GM18507 (cell line): ENCODE measurements around the gene ZNF500.
"Not testable (repeated sequence)": the region's sequence is repeated elsewhere in the genome, so short reads cannot be mapped to it uniquely, and the experiment has no call there.

Source experiments
- DNase-seq: peaks from one replicate; pipeline ENCODE4 v3.0.0; 2011; ENCODE audit warnings: low read depth; ENCODE audit not compliant: insufficient read length; ENCODE audit errors: extremely low spot score
- FAIRE-seq: peaks from 2 replicates; lab custom pipeline; 2011; peaks lifted over from hg19 to GRCh38; lab: Jason Lieb, UNC

ZNF500 gene

DNA sequence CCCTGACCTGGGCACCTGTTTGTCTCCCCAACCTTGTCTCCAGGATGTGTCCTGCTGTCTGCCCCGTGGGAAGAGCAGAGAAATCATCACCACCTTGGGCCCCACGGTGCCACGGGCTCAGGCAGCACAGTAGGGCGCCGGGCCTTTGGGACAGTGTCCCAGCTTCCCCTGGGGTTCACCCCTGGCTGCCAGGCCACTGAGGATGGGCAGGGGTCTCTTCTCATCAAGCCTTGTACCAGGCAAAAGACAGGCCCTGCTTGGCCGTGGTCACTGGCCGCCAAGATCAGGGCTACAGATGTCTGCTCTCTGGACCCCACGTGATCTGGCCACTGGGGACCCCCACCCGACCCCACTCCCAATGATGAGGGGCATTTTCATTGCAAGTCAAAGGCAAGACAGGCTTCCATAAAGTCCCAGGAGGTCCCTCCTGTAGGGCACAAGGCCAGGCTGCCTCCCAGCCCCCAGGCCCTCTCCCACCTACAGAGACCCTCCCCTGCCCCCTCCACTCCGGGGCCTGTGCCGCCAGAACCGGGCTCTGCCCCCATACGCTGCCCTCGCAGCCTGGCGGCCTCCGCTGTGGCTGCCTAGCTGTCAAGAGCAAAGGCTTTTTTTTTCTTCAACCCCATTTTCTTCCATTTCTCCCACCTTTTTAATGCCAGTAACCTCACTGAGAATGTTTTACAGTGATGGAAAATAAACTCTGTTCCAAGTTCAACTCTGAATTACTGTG is 18.1 kb downstream of the ZNF500 start:
- DNase-seq (no peak), FAIRE-seq (no peak)

- no peak for DNase-seq
- FAIRE-seq = no peak
Observed at GRCh38 chr16:4747906-4748681, 18.9 kb downstream of the ZNF500 start.

DNA sequence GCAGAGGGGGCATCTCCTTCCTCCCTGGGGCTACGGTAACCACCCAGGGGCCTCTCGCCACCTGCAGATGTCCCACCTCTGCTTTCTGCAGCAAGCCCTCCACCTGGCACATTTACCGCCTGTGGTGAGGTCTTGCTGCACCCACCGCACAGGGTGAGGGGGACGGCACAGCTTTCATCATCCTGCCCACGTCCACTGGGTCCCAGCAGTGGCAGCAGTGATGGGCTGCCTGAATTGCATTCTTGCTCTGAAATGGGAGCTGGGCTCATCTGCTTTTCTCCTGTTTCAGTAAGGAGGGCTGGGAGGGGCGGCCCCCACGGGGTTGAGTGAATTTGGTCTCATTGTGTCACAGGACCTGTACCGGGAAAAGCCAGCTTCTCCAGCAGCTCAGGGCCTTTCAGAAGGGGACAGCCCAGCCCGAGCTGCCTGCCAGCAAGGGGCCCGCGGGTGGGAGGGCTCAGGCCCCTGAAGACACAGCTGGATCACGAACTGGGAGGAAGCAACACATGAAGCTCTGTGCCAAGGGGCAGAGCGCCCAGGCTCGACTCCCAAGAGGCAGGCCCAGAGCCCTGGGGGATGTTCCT is 19.9 kb downstream of the ZNF500 start:
- DNase-seq (no peak), FAIRE-seq (no peak)

- no peak for FAIRE-seq
- no peak for DNase-seq
Observed at GRCh38 chr16:4746215-4746614, 20.7 kb downstream of the ZNF500 start.

GRCh38 chr16:4745274-4745569 is 21.7 kb downstream of the ZNF500 start:
- FAIRE-seq = no peak
- DNase-seq = no peak

DNA sequence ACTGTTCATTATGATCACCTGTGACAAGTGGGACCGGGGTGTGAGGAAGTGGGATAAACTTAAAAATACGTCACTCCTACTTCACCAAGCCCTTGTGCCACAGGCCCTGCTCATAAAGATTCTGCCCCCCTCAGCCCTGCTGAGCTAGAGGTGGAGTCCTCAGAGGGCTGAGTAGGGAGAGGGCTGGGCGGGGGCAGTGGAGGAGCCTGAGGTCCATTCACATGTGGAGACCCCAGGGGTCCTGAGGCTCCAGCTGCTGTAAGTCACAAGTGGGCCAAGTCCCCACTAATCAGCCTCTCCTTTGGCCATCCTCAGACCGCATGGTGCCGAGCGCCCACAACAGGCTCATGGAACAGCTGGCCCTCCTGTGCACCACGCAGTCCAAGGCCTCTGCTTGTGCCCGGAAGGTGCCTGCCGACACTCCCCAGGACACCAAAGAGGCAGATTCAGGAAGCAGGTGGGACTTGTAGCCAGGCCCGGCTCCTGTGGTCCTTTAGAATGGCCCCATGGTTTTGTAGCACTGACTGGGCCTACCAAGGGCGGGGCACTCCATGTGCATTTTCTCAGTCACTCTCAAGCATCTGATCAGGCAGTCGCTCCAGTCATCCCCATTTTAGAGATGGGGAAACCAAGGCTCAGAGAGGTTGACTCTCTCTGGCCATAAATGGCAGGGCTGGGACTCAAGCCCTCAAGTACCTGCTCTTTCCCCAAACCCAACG is 22.2 kb downstream of the ZNF500 start:
- no peak for DNase-seq
- FAIRE-seq = no peak

DNA sequence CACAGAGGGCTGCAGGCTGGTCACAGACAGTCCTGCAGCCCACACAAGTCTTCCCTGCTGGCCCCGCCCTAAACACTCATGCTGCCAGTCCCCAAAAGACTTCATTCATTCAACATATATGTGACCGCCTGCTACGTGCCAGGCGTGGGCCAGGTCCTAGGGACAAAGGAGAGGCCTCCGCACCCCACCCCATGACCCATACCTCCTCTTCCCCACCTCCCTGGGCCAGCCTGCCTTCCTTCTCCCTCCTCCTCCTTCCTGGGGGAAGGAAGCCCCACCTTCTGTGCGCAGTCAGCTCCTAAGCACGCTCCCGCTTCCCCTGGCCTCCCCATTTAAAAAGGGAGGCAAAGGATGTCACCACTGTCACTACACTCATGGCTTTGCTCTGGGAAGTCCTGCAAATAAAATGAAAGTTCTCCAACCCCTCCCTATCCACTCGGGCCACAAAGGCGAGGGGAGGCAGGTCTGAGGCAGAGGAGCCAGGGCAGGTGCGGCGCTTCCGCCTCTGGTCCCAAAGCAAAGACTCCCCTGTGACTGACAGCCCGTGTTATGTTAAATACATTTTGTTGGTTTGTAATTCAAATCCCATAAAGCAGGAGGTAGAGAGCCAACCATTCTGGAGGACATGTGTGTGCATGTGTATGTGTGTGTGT is 23.6 kb downstream of the ZNF500 start:
- no peak for FAIRE-seq

GRCh38 chr16:4738370-4738769 is 28.6 kb downstream of the ZNF500 start:
- not testable (repeated sequence) for DNase-seq, FAIRE-seq

More for the DNA sequence above, 23.6 kb downstream of the ZNF500 start:
- no peak for DNase-seq

- DNase-seq = no peak
- FAIRE-seq = no peak
Observed at GRCh38 chr16:4737545-4737944, 29.4 kb downstream of the ZNF500 start.

DNA sequence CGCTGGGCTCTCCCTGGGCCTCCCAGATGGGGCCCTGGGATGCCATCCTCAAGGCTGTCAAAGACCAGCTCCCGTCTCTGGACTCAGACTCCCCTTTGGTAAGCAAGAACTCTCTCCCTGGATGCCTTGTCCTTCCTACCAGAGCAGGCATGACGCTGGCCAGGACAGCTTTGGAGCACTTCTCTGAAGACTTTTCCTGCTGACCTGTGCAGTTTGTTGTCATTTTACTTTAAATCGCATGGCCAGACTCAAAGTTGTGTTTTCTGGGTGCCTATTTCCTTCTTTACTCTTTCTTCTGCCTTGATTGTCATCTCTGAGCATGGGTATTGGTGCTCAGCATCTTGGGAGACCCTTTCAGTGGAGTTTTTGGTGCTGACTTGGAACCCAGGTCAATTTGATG is 30.4 kb downstream of the ZNF500 start:
- no peak for DNase-seq
- FAIRE-seq = no peak

GRCh38 chr16:4734730-4735535 is 32.0 kb downstream of the ZNF500 start:
- FAIRE-seq (peak; percentile 87), DNase-seq (peak; percentile 92)

- FAIRE-seq = peak; percentile 93
- peak; percentile 83 for DNase-seq
Observed at GRCh38 chr16:4734063-4734729, 32.8 kb downstream of the ZNF500 start, which contains the start of the genes ANKS3 and DNAAF8. ANKS3 (minus strand) TSS chr16:4734271; CDS start chr16:4730149, 4,122 bp downstream. DNAAF8 (plus strand) TSS chr16:4734537; CDS start chr16:4736515, 1,978 bp downstream.

DNA sequence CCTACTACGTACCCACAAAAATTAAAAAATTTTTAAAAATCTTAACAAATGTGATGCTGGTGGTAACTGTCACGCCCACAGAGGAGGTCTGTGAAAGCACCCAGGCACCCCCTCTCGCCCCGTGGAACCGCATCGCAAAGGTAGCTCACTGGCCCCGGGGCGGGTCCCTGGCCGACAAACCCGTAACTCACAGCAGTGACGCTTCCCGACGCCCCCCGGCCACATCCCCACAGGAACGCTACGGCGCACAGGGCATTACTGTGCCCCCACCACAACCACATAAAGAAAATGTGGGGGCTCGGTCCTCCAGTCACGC is 33.3 kb downstream of the ZNF500 start:
- no peak for FAIRE-seq
- no peak for DNase-seq

- FAIRE-seq = no peak
Observed at GRCh38 chr16:4733211-4733742, 33.7 kb downstream of the ZNF500 start.

DNA sequence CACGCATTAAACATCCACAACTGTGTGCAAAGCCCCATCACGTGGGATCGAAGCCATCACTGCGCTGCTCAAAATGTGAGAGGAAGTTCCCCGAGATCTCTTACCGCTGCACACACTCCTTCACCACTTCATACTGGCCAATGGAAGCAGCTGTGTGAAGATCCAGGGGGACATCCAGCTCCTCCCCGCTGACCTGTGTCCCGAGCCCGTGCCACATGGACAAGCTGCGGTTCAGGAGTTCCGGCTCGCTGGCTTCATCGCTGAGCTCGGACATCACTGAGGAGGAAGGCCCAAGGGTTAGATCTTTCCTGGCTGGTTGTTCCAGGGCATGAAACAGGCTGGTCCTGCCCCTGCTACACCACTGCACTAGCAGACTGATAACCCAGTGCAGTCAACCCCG is 37.1 kb downstream of the ZNF500 start:
- FAIRE-seq = no peak
- no peak for DNase-seq

More at GRCh38 chr16:4733211-4733742, 33.7 kb downstream of the ZNF500 start:
- DNase-seq = no peak

DNA sequence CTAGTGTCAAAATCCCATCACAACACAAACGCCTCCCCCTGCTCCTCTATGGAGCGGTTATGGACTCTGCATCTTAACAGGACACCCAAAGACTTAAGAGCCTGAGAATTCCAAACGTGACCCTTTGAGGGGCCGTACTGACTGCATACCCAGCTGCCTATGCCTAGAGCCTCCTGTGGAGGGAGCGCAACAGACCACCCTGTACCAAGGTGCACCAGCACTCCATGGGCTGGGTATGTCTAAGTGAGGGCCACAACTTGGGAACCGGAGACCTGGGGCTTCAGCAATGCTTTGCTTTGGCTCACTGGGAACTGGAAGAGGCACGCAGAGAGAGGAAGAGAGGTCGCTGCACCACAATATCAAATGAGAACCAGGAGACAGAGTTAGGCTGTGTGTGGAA is 38.3 kb downstream of the ZNF500 start:
- DNase-seq (no peak), FAIRE-seq (no peak)

DNA sequence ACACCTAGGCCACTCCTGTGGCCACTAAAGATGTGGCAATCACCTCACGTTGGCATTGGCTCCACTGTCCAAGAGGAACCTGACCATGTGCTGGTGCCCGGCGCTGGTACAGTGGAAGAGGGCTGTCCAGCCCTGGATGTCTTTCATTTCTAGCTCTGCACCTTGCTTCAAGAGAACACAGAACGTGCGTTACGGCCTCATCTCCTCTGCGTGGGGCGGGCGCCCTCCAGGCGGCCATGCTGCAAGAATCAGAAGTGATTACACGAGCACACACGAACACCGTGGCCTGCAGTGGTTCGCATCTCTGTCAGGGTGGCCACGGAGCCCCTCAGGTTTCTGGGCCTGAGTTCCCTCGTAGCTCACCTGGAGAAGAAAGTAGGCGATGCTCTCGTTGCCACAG is 40.3 kb downstream of the ZNF500 start:
- FAIRE-seq (no peak), DNase-seq (no peak)

DNA sequence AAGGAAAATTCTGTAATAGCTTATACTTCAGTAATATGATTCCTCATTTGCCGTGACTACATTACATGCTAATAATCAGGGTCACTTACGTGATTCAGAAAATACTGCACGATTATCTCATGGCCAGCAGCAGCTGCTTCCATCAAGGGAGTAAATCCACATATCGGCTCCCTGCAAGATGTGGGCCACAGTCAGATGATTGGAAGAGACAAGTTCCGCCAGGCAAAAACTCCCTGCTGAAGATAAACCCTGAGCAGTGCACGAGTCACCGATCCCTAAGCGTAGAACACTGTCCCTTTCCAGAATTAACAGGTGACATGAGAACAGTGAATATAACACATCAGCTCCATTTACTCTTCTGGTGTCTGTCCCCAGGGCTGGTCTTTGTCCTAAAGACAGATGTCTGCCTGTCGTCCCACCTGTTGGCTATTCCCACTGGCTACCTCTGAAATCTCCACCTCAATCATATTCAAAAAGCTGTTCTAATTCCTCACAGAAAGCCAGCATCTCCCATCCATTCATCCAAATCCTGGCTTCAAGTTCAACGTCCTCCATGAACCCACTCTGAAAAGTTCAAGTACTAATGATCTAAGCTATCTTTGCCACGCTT is 42.2 kb downstream of the ZNF500 start:
- no peak for FAIRE-seq

More for the DNA sequence above, 42.2 kb downstream of the ZNF500 start:
- no peak for DNase-seq
